Small intestine (tissue), 7 donors: ENCODE results near the gene MGAT4B. TPM values are rescaled to one million over a fixed set of nuclear protein-coding genes. Genes with fewer than 3 reads are reported as not detected.

Source experiments
- DNase-seq, 2 donors: peaks; one replicate each; pipeline versions ENCODE4 v3.0.0 to v3.0.0-alpha.2; 2013
- FAIRE-seq: peaks from 2 replicates; lab custom pipeline; 2012; peaks lifted over from hg19 to GRCh38; lab: Jason Lieb, UNC
- H3K27ac ChIP-seq, 3 donors: one replicate each; pipeline ENCODE4 v1.5.1; 2013; ENCODE audit warnings: low read length in 2 of 3, mild to moderate bottlenecking in 2 of 3, control low read depth in 1 of 3, inconsistent platforms in 1 of 3, low read depth in 1 of 3, moderate library complexity in 1 of 3
- H3K27me3 ChIP-seq, 3 donors: one replicate each; pipeline ENCODE4 v1.6.1; 2013; ENCODE audit warnings: low read length in 3 of 3, inconsistent platforms in 1 of 3; ENCODE audit not compliant: control insufficient read depth in 3 of 3, insufficient read depth in 3 of 3
- H3K36me3 ChIP-seq, 3 donors: one replicate each; pipeline ENCODE4 v1.6.1; 2013; ENCODE audit warnings: low read length in 3 of 3, inconsistent platforms in 1 of 3, low read depth in 1 of 3, mild to moderate bottlenecking in 1 of 3, moderate library complexity in 1 of 3; ENCODE audit not compliant: control insufficient read depth in 3 of 3, insufficient read depth in 2 of 3
- H3K4me1 ChIP-seq, 3 donors: one replicate each; pipeline ENCODE4 v1.6.1; 2013; ENCODE audit warnings: low read length in 2 of 3, inconsistent platforms in 1 of 3, low read depth in 1 of 3, mild to moderate bottlenecking in 1 of 3, moderate library complexity in 1 of 3; ENCODE audit not compliant: control insufficient read depth in 3 of 3, insufficient read depth in 2 of 3
- H3K4me3 ChIP-seq, 3 donors: one replicate each; pipeline ENCODE4 v1.5.1; 2013; ENCODE audit warnings: low read length in 3 of 3, control low read depth in 1 of 3, inconsistent platforms in 1 of 3, low read depth in 1 of 3, mild to moderate bottlenecking in 1 of 3, moderate library complexity in 1 of 3
- H3K9me3 ChIP-seq, 2 donors: one replicate each; pipeline ENCODE4 v1.6.1; 2013; ENCODE audit warnings: low read depth in 1 of 2, low read length in 1 of 2; ENCODE audit not compliant: control insufficient read depth in 2 of 2, insufficient read depth in 1 of 2
- WGBS, 3 donors: extraction: QIAGEN DNeasy Blood & Tissue Kit; methylation state at CpG; one replicate each; pipeline ENCODE4 v1.1.7; 2013; 5-methylcytosine and 5-hydroxymethylcytosine counted together
- polyA plus RNA-seq, 4 donors: library from polyadenylated mRNA; stranded (reverse) in 3 of 4; unstranded in 1 of 4; fragments of 200-250 nt in 3 of 4; fragments of 120-200 nt in 1 of 4; gene quantifications; one replicate each; pipeline versions ENCODE4 v1.2.1 to v1.2.3, GENCODE V29; 2013
- donor health status: healthy with polysubstance abuse.
- donor health status: control.
- donor health status: control.
- donor health status: Bipolar disorder and iron deficiency.
- donor health status: healthy.

Gene MGAT4B
- polyA plus RNA-seq, 4 donors: 180 to 661 (median 401) TPM

DNA sequence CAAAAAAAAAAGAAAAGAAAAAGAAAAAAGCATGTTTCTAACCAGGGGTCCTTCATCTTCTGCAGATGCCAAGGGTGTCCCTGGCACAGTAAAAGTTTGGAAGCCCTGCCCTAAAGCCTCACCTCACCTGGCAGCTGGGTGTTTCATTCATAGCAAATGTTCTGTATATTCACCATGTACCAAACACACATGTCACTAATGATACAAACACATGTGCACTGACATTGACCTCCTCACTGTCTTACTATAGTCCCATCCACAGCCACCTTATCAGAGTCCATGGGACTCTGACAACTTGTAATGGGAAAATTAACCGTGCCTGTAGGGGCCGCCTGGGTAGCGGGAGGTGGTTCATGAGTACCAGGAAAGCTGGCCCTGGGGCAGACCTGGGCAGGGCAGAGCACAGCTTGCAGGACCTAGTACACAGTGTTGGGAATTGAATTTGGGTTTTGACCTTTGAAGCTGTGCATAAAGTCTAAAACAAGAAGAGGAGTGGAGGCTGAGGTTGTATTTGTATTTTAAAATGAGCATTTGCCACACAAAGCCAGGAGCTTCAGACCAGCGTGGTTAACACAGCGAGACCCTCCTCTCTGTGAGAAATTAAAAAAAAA is 6.4 kb upstream of the MGAT4B start:
- Histone ChIP-seq H3K4me1 (peaks cover 0 to 10% (median 2%) of the 10 kb centered on the region in 3 donors), H3K4me3 (no peak overlapping the region), H3K27me3 (no peaks in the 10 kb centered on the region), H3K9me3 (peaks cover 0 to 7% of the 10 kb centered on the region in 2 donors), H3K36me3 (peaks cover 0 to 31% (median 0%) of the 10 kb centered on the region in 3 donors), H3K27ac (no peak overlapping the region)
- no peak for DNase-seq
- no peak for FAIRE-seq
- WGBS, 3 donors: 66 to 86% (median 73%) methylated on average over 5 of the region's 5 CpGs

- WGBS, 3 donors: 94 to 95% (median 95%) methylated on average over 27 of the region's 27 CpGs
- Histone ChIP-seq H3K4me1 (peaks cover 0 to 8% (median 0%) of the 10 kb centered on the region in 3 donors), H3K9me3 (peaks cover 0 to 7% of the 10 kb centered on the region in 2 donors), H3K27ac (no peak overlapping the region), H3K4me3 (no peak overlapping the region), H3K36me3 (peaks cover 0 to 31% (median 0%) of the 10 kb centered on the region in 3 donors), H3K27me3 (no peaks in the 10 kb centered on the region)
- no peak for DNase-seq
- no peak for FAIRE-seq
Observed at GRCh38 chr5:179812135-179812825, 5.6 kb upstream of the MGAT4B start.

DNA sequence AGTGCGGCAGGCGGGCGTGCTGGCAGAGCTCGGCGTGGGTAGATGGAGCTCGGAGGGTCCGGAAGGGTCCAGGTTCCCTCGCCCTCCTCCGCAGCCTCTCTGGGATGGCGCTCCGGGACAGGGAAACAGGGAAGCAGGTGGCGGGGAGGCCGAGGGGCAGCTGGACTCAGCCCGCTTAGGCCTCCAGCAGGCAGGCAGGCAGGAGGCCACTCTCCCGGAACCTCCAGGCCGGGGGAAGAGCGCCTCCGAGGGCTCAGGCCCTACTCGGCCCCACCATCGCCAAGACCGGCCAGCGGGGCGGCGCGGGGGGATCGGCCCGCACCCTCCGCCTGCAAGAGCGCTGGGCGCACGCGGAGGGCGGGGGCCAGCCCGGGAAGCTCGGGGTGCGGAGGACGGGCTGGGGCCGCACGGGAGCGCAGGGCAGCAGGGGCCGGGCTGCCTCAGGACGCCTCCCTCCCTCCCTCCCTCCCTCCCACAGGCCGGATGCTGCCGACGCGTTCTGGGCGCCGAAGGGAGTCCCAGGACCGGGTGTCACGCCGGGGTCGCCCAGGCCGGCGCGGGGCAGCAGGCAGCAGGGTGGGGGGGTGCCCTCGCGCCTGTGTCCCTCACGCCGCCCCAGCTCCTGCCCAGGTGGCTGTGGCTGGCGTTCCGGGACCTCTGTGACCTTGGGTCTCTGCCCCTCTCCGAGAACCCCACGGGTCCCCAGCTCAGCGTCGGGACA is 977 bp downstream of the MGAT4B start:
- H3K36me3 ChIP-seq: peaks cover 3 to 43% (median 9%) of the 10 kb centered on the region in 3 donors
- peak overlapping the region; percentile 57 to 99 (median 89) for H3K4me3 ChIP-seq
- no peaks in the 10 kb centered on the region for H3K27me3 ChIP-seq
- FAIRE-seq (no peak), DNase-seq (peak; percentile 38 to 81)
- peaks cover 0 to under 1% of the 10 kb centered on the region in 2 donors for H3K9me3 ChIP-seq
- WGBS, 3 donors: 7 to 11% (median 7%) methylated on average over 13 to 65 of the region's 65 CpGs
- peaks cover 0 to 39% (median 7%) of the 10 kb centered on the region in 3 donors for H3K4me1 ChIP-seq
- H3K27ac ChIP-seq: peak overlapping the region; percentile 82 to 100 (median 94)

- no peaks in the 10 kb centered on the region for H3K27me3 ChIP-seq
- peak overlapping the region; percentile 57 to 99 (median 89) for H3K4me3 ChIP-seq
- H3K9me3 ChIP-seq: no peaks in the 10 kb centered on the region
- peaks cover 5 to 49% (median 9%) of the 10 kb centered on the region in 3 donors for H3K36me3 ChIP-seq
- H3K27ac ChIP-seq: peak overlapping the region; percentile 82 to 100 (median 94)
- FAIRE-seq (no peak), DNase-seq (peak; percentile 74 to 98)
- 8 to 48% (median 24%) methylated on average over 9 of the region's 9 CpGs for WGBS, 3 donors
- peaks cover 0 to 39% (median 7%) of the 10 kb centered on the region in 3 donors for H3K4me1 ChIP-seq
Observed at GRCh38 chr5:179805070-179805528, 1.6 kb downstream of the MGAT4B start.

GRCh38 chr5:179804555-179804947 is 2.1 kb downstream of the MGAT4B start:
- 45 to 69% (median 48%) methylated on average over 8 of the region's 8 CpGs for WGBS, 3 donors
- H3K27ac ChIP-seq: peak overlapping the region; percentile 82 to 100 (median 94)
- H3K4me3 ChIP-seq: peak overlapping the region in 2 of 3 donors; percentile 57 to 99
- no peaks in the 10 kb centered on the region for H3K27me3 ChIP-seq
- peaks cover 9 to 55% (median 12%) of the 10 kb centered on the region in 3 donors for H3K36me3 ChIP-seq
- FAIRE-seq (no peak), DNase-seq (no peak)
- no peaks in the 10 kb centered on the region for H3K9me3 ChIP-seq
- peaks cover 0 to 39% (median 7%) of the 10 kb centered on the region in 3 donors for H3K4me1 ChIP-seq

GRCh38 chr5:179803651-179804554 is 2.8 kb downstream of the MGAT4B start:
- Histone ChIP-seq H3K4me3 (peak overlapping the region in 1 of 3 donors; percentile 99), H3K27ac (peak overlapping the region; percentile 82 to 100 (median 94)), H3K4me1 (peaks cover 0 to 39% (median 7%) of the 10 kb centered on the region in 3 donors), H3K36me3 (peaks cover 11 to 61% (median 17%) of the 10 kb centered on the region in 3 donors), H3K27me3 (no peaks in the 10 kb centered on the region), H3K9me3 (no peaks in the 10 kb centered on the region)
- DNase-seq (peak in 1 of 2 donors; percentile 36), FAIRE-seq (no peak)
- 34 to 54% (median 41%) methylated on average over 17 to 18 of the region's 18 CpGs for WGBS, 3 donors

GRCh38 chr5:179802950-179803562 is 3.6 kb downstream of the MGAT4B start:
- H3K4me3 ChIP-seq: peak overlapping the region in 1 of 3 donors; percentile 99
- FAIRE-seq (no peak), DNase-seq (peak in 1 of 2 donors; percentile 69)
- H3K27me3 ChIP-seq: no peaks in the 10 kb centered on the region
- H3K27ac ChIP-seq: peak overlapping the region in 2 of 3 donors; percentile 36 to 88
- 24 to 65% (median 55%) methylated on average over 11 of the region's 11 CpGs for WGBS, 3 donors
- no peaks in the 10 kb centered on the region for H3K9me3 ChIP-seq
- H3K36me3 ChIP-seq: peaks cover 11 to 70% (median 19%) of the 10 kb centered on the region in 3 donors
- peaks cover 0 to 37% (median 7%) of the 10 kb centered on the region in 3 donors for H3K4me1 ChIP-seq
